NCI-H526 (cell line): ENCODE results near the gene CACNA1H.
"Not testable (repeated sequence)": the region's sequence is repeated elsewhere in the genome, so short reads cannot be mapped to it uniquely, and the experiment has no call there.

ENCODE experiments used
- DNase-seq, 2 experiments: peaks; one replicate each; lab custom pipeline; 2025; lab: John Stamatoyannopoulos, UW

Gene CACNA1H

GRCh38 chr16:1228227-1228626, 75.3 kb downstream of the CACNA1H start:
- DNase-seq: not testable (repeated sequence)

GRCh38 chr16:1229476-1229875, 76.6 kb downstream of the CACNA1H start:
- not testable (repeated sequence) for DNase-seq

GRCh38 chr16:1230084-1230470, 77.2 kb downstream of the CACNA1H start, which contains the start of gene TPSB2:
TSS of gene TPSB2 (minus strand) at chr16:1230184. CDS start at chr16:1229951, 233 bp downstream.
- DNase-seq: not testable (repeated sequence)

- not testable (repeated sequence) for DNase-seq
Measured at GRCh38 chr16:1230471-1231212, 77.7 kb downstream of the CACNA1H start.

- DNase-seq: not testable (repeated sequence)
Measured at GRCh38 chr16:1231301-1231700, 78.4 kb downstream of the CACNA1H start.

- not testable (repeated sequence) for DNase-seq
Measured at GRCh38 chr16:1232049-1232748, 79.3 kb downstream of the CACNA1H start.

- not testable (repeated sequence) for DNase-seq
Measured at GRCh38 chr16:1236659-1237058, 83.8 kb downstream of the CACNA1H start.

- no peak for DNase-seq
Measured at GRCh38 chr16:1237990-1238389, 85.1 kb downstream of the CACNA1H start.

- not testable (repeated sequence) for DNase-seq
Measured at GRCh38 chr16:1238909-1239308, 86.0 kb downstream of the CACNA1H start.

- not testable (repeated sequence) for DNase-seq
Measured at GRCh38 chr16:1239575-1239974, 86.7 kb downstream of the CACNA1H start.

GRCh38 chr16:1240436-1240835, 87.5 kb downstream of the CACNA1H start, which contains the start of gene TPSAB1:
TSS of gene TPSAB1 (plus strand) at chr16:1240705. CDS start at chr16:1240939, 234 bp downstream.
- not testable (repeated sequence) for DNase-seq

- not testable (repeated sequence) for DNase-seq
Measured at GRCh38 chr16:1241081-1241480, 88.2 kb downstream of the CACNA1H start.

- not testable (repeated sequence) for DNase-seq
Measured at GRCh38 chr16:1243363-1243762, 90.5 kb downstream of the CACNA1H start.

GRCh38 chr16:1243907-1244850, 91.3 kb downstream of the CACNA1H start:
- DNase-seq: not testable (repeated sequence)

- no peak for DNase-seq
Measured at GRCh38 chr16:1244881-1245280, 92.0 kb downstream of the CACNA1H start.

GRCh38 chr16:1245452-1246020, 92.6 kb downstream of the CACNA1H start:
- DNase-seq: no peak

- not testable (repeated sequence) for DNase-seq
Measured at GRCh38 chr16:1247903-1248537, 95.1 kb downstream of the CACNA1H start.

- not testable (repeated sequence) for DNase-seq
Measured at GRCh38 chr16:1249031-1249755, 96.3 kb downstream of the CACNA1H start.

- not testable (repeated sequence) for DNase-seq
Measured at GRCh38 chr16:1253701-1254364, 100.9 kb downstream of the CACNA1H start.

- not testable (repeated sequence) for DNase-seq
Measured at GRCh38 chr16:1254821-1255220, 101.9 kb downstream of the CACNA1H start.
